LNCAP (cell line): ENCODE measurements around the gene DRGX.

Source experiments
- CTCF ChIP-seq: fragments of 450-650 bp; IDR thresholded peaks from 2 replicates; pipeline ENCODE4 v1.5.1; 2017; ENCODE audit warnings: mild to moderate bottlenecking

Gene DRGX

GRCh38 chr10:49407151-49407550 lies 11.3 kb upstream of the DRGX start:
- TF ChIP-seq CTCF, result no peak

GRCh38 chr10:49404321-49404878 lies 8.5 kb upstream of the DRGX start:
- no peak for TF ChIP-seq CTCF

- no peak for TF ChIP-seq CTCF
These were observed 7.5 kb upstream of the DRGX start for GRCh38 chr10:49403363-49403762.

- TF ChIP-seq CTCF, result no peak
These were observed 4.5 kb upstream of the DRGX start for GRCh38 chr10:49400365-49400764.

- no peak for TF ChIP-seq CTCF
These were observed 3.1 kb upstream of the DRGX start for GRCh38 chr10:49398986-49399385.

GRCh38 chr10:49398000-49398861 lies 2.3 kb upstream of the DRGX start:
- TF ChIP-seq CTCF, result no peak

- TF ChIP-seq CTCF, result no peak
These were observed 1.4 kb upstream of the DRGX start for GRCh38 chr10:49397036-49397999.
